Ascending aorta (tissue), 2 donors: ENCODE measurements around the gene OR10J4. TPM values are rescaled to one million over a fixed set of nuclear protein-coding genes. Genes with fewer than 3 reads are reported as not detected.
"Not testable (repeated sequence)": the region's sequence is repeated elsewhere in the genome, so short reads cannot be mapped to it uniquely, and the experiment has no call there.

Experiments used
- DNase-seq, 2 donors: peaks; one replicate each; pipeline ENCODE4 v3.0.0-alpha.2; 2019; ENCODE audit warnings: low spot score in 2 of 2
- H3K27ac ChIP-seq, 2 donors: fragments of 200-600 bp; sonication (generic); one replicate each; pipeline ENCODE4 v1.5.1; 2016 to 2017; ENCODE audit warnings: mild to moderate bottlenecking in 1 of 2
- H3K27me3 ChIP-seq: fragments of 200-600 bp; sonication (generic); one replicate; pipeline ENCODE4 v1.5.1; 2017
- H3K36me3 ChIP-seq, 2 donors: fragments of 200-600 bp; sonication (generic); one replicate each; pipeline ENCODE4 v1.5.1; 2016
- H3K4me1 ChIP-seq, 2 donors: fragments of 200-600 bp; sonication (generic); one replicate each; pipeline ENCODE4 v1.5.1; 2016 to 2017; ENCODE audit warnings: mild to moderate bottlenecking in 1 of 2
- H3K4me3 ChIP-seq, 2 donors: fragments of 200-600 bp; sonication (generic); one replicate each; pipeline ENCODE4 v1.5.1; 2016 to 2017; ENCODE audit warnings: mild to moderate bottlenecking in 1 of 2
- H3K9me3 ChIP-seq, 2 donors: fragments of 200-600 bp; sonication (generic); one replicate each; pipeline ENCODE4 v1.5.1; 2016
- intact Hi-C: fragments of 100-400 bp; cut with DNase I; formaldehyde crosslinking; loops from one replicate; pipeline ENCODE4 v1.15.1; 2023
- total RNA-seq: library from RNA; depleted of rRNA; stranded (reverse); fragments of >200 nt; gene quantifications from one replicate; pipeline ENCODE4 v1.1.0, GENCODE V29; 2016
- TF ChIP-seq, protein P1 (sequence below), 3 experiments: fragments of 200-600 bp in 2 of 3; fragments of 450-650 bp in 1 of 3; sonication (generic) in 2 of 3; IDR thresholded peaks; one replicate each; pipeline ENCODE4 v1.5.1; 2016 to 2019; ENCODE audit warnings: antibody characterized with exemption in 3 of 3, mild to moderate bottlenecking in 1 of 3, moderate library complexity in 1 of 3

Gene OR10J4
- total RNA-seq, 1 donor from 2014 or later: not detected

DNA sequence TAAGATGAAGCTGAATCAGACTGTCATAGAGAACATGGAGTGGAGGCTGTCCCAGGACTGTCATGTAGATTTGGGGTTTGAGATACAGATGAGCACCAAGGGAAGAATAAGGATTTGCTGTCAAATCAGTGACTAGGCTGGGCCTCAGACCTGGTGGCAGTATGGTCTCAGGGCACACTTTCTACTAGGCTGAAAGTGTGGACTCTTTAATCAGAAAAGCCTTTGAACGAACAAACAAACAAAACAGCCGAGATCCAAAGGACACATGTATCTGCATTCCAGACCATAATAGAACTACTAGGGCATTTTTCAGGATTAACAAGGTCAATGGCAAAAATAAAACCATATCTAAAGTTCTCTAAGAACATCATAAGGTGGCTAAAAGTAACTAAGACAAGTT lies 10.4 kb downstream of the OR10J4 start:
- no peak for DNase-seq
- TF ChIP-seq, protein P1, sequence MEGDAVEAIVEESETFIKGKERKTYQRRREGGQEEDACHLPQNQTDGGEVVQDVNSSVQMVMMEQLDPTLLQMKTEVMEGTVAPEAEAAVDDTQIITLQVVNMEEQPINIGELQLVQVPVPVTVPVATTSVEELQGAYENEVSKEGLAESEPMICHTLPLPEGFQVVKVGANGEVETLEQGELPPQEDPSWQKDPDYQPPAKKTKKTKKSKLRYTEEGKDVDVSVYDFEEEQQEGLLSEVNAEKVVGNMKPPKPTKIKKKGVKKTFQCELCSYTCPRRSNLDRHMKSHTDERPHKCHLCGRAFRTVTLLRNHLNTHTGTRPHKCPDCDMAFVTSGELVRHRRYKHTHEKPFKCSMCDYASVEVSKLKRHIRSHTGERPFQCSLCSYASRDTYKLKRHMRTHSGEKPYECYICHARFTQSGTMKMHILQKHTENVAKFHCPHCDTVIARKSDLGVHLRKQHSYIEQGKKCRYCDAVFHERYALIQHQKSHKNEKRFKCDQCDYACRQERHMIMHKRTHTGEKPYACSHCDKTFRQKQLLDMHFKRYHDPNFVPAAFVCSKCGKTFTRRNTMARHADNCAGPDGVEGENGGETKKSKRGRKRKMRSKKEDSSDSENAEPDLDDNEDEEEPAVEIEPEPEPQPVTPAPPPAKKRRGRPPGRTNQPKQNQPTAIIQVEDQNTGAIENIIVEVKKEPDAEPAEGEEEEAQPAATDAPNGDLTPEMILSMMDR (IDR thresholded peaks at IDR 0.05): no peak
- Histone ChIP-seq H3K27ac (no peak overlapping the region), H3K4me1 (no peaks in the 10 kb centered on the region), H3K36me3 (no peaks in the 10 kb centered on the region), H3K27me3 (no peaks in the 10 kb centered on the region), H3K9me3 (no peaks in the 10 kb centered on the region), H3K4me3 (no peak overlapping the region)
- intact Hi-C loops: no loop called here

- TF ChIP-seq, protein P1 (IDR thresholded peaks at IDR 0.05): no peak
- H3K9me3 ChIP-seq: no peaks in the 10 kb centered on the region
- H3K36me3 ChIP-seq: no peaks in the 10 kb centered on the region
- no peaks in the 10 kb centered on the region for H3K27me3 ChIP-seq
- no peak for DNase-seq
- intact Hi-C loops: no loop called here
- H3K4me1 ChIP-seq: no peaks in the 10 kb centered on the region
- H3K4me3 ChIP-seq: no peak overlapping the region
- H3K27ac ChIP-seq: no peak overlapping the region
These were observed 11.2 kb downstream of the OR10J4 start for GRCh38 chr1:159443066-159443750.

DNA sequence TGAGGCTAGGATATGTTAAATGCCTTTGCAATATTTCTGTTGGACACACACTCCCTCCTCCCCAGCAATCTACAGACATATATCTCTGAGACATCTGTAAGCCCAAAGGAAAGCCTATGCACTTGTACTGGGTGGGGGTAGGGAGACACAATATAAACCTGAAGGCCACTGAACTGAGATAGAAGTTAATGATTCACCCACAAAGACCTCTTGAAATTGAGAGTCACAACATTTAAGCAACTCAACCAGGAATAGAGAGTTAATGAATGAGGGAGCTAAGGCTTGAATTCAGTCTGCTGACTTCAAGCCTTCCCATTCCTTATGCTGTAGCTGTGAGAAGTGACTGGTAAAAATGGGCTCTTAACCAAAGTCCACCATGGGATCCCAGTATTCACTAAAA lies 12.5 kb downstream of the OR10J4 start:
- intact Hi-C loops: no loop called here
- DNase-seq: no peak
- H3K27me3 ChIP-seq: no peaks in the 10 kb centered on the region
- no peak overlapping the region for H3K27ac ChIP-seq
- TF ChIP-seq, protein P1 (IDR thresholded peaks at IDR 0.05): no peak
- no peaks in the 10 kb centered on the region for H3K4me1 ChIP-seq
- no peaks in the 10 kb centered on the region for H3K36me3 ChIP-seq
- H3K9me3 ChIP-seq: no peaks in the 10 kb centered on the region
- H3K4me3 ChIP-seq: no peak overlapping the region

- no peak overlapping the region for H3K4me3 ChIP-seq
- intact Hi-C loops: no loop called here
- H3K36me3 ChIP-seq: no peaks in the 10 kb centered on the region
- no peak overlapping the region for H3K27ac ChIP-seq
- H3K9me3 ChIP-seq: no peaks in the 10 kb centered on the region
- no peaks in the 10 kb centered on the region for H3K27me3 ChIP-seq
- H3K4me1 ChIP-seq: no peaks in the 10 kb centered on the region
- no peak for DNase-seq
- TF ChIP-seq, protein P1 (IDR thresholded peaks at IDR 0.05): no peak
These were observed 16.2 kb downstream of the OR10J4 start for GRCh38 chr1:159448181-159448580.

GRCh38 chr1:159449605-159450004 lies 17.6 kb downstream of the OR10J4 start:
- intact Hi-C loops, DNase-seq, H3K4me1 ChIP-seq, H3K4me3 ChIP-seq, H3K27me3 ChIP-seq, H3K27ac ChIP-seq, H3K9me3 ChIP-seq, H3K36me3 ChIP-seq: not testable (repeated sequence)

DNA sequence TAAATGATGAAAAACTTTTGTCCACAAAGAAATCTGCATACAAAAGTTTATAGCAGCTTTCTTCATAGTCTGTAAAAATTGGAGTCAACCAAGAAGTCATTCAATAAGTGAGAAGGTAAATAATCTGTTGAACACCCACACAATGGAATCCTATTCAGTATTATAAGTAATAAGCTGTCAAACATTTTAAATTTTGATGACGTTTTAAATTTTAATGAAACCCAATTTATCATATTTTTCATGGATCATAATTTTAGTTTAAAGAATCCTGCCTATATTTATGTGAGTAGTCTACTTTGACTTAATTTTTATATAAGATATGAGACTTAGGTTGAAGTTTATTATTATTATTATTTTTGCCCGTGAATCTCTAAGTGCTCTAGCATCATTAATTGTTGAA lies 27.5 kb downstream of the OR10J4 start:
- Histone ChIP-seq H3K4me1 (no peaks in the 10 kb centered on the region), H3K9me3 (peaks cover 5 to 15% of the 10 kb centered on the region in 2 donors), H3K4me3 (no peak overlapping the region), H3K36me3 (no peaks in the 10 kb centered on the region), H3K27me3 (no peaks in the 10 kb centered on the region), H3K27ac (no peak overlapping the region)
- intact Hi-C loops: no loop called here
- DNase-seq: no peak
- TF ChIP-seq, protein P1 (IDR thresholded peaks at IDR 0.05): no peak
